Measurements from ENCODE around the gene GRIN2A. TPM values are rescaled to one million over a fixed set of nuclear protein-coding genes. Genes with fewer than 3 reads are reported as not detected.

The GRIN2A gene
- total RNA-seq, 1 experiment from 2014 or later = not detected

DNA sequence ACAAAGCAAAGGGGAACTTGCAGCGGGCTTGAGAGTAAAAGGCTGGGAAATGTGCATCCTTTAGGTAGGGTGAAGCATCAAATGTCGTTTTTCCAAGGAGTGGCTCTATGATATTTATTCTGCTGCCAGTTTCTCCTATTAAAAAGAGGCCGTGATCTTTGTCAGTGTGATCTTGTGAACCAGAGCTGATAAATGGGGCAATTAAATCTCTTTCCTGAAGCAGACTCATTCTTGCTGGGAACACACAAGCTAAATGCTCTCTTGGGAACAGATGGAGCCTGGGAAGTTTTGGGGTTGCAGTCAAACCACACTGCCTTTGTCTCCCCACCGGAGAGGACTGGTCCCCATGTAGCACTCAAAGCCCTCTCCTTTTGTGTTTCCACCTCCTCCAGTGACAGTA lies 408.9 kb downstream of the GRIN2A start:
- in situ Hi-C loops (cut with HindIII; ENCODE audit: low sequenced_read_pairs) = no loop called here
- no peak for DNase-seq (ENCODE audit: low spot score)

GRCh38 chr16:9772526-9773225 lies 409.6 kb downstream of the GRIN2A start:
- DNase-seq (ENCODE audit: low spot score) = no peak
- in situ Hi-C loops (cut with HindIII; ENCODE audit: low sequenced_read_pairs) = no loop called here

- DNase-seq (ENCODE audit: low spot score) = no peak
- in situ Hi-C loops (cut with HindIII; ENCODE audit: low sequenced_read_pairs) = no loop called here
These were observed 415.3 kb downstream of the GRIN2A start for GRCh38 chr16:9766891-9767290.

- no peak for DNase-seq (ENCODE audit: low spot score)
- in situ Hi-C loops (cut with HindIII; ENCODE audit: low sequenced_read_pairs) = no loop called here
These were observed 418.7 kb downstream of the GRIN2A start for GRCh38 chr16:9763505-9763904.

GRCh38 chr16:9761870-9762269 lies 420.4 kb downstream of the GRIN2A start:
- peak; percentile 61 for DNase-seq (ENCODE audit: low spot score)
- in situ Hi-C loops (cut with HindIII; ENCODE audit: low sequenced_read_pairs) = no loop called here

GRCh38 chr16:9757687-9758086 lies 424.5 kb downstream of the GRIN2A start:
- no peak for DNase-seq (ENCODE audit: low spot score)
- in situ Hi-C loops (cut with HindIII; ENCODE audit: low sequenced_read_pairs) = no loop called here

DNA sequence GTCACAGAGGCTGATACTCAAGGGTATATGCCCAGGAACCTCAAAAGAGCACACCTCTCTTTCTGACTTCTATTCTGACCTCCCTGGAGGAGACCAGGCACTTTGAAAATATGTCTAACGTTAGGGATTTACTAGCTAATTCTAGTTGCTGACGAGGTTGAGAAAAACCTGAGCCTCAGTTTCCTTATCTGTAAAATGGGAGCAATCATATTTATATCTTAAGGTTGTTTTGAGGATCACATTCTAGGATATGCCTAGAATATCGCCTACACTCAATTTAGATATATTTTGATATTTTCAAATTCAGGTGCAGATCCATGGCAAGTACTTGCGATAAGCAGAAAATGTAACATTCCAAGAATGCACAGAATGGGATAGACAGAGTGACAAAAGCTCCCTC lies 425.8 kb downstream of the GRIN2A start:
- no peak for DNase-seq (ENCODE audit: low spot score)
- in situ Hi-C loops (cut with HindIII; ENCODE audit: low sequenced_read_pairs) = no loop called here

- DNase-seq (ENCODE audit: low spot score) = no peak
- in situ Hi-C loops (cut with HindIII; ENCODE audit: low sequenced_read_pairs) = no loop called here
These were observed 427.1 kb downstream of the GRIN2A start for GRCh38 chr16:9755081-9755480.

- in situ Hi-C loops (cut with HindIII; ENCODE audit: low sequenced_read_pairs) = no loop called here
- DNase-seq (ENCODE audit: low spot score) = no peak
These were observed 440.5 kb downstream of the GRIN2A start for GRCh38 chr16:9741776-9742175.

DNA sequence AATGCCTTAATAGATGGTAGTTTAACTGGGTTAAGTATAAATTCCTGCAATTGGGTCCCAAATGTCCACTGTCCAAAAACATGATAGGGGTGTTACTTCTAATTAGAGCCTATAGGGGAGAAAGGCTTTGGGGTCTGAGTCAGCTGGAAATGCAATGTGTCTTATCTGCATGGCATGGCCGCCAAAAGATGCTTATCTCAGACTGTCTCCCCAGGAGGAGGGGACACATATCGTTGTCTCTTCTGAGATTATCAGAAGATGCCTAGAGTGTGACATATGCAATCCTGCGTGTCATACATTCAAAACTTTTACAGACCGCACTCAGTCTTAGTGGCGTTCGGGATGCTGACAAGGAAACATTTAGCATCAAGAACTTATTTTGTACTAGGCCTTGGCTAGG lies 442.9 kb downstream of the GRIN2A start:
- in situ Hi-C loops (cut with HindIII; ENCODE audit: low sequenced_read_pairs) = no loop called here
- no peak for DNase-seq (ENCODE audit: low spot score)

DNA sequence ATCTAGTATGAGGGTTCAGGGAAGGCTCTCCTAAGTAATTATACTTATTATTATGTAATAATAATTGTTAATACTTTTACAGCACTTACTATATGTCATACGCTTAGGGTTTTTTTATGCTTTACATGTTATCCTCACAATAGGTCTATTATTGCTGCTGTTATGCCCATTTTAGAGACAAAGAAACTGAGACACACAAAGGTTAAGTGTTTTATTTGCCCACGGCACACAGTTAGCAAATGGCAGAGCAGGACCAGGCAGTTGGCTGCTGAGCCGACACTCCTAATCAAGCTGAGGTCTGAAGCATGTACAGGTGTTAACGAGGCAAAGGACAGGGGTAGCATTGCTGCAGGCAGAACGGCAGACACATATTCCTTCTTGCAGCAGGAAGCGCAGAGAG lies 443.5 kb downstream of the GRIN2A start:
- in situ Hi-C loops (cut with HindIII; ENCODE audit: low sequenced_read_pairs) = no loop called here
- no peak for DNase-seq (ENCODE audit: low spot score)

GRCh38 chr16:9736547-9736946 lies 445.7 kb downstream of the GRIN2A start:
- DNase-seq (ENCODE audit: low spot score) = no peak
- in situ Hi-C loops (cut with HindIII; ENCODE audit: low sequenced_read_pairs) = no loop called here

DNA sequence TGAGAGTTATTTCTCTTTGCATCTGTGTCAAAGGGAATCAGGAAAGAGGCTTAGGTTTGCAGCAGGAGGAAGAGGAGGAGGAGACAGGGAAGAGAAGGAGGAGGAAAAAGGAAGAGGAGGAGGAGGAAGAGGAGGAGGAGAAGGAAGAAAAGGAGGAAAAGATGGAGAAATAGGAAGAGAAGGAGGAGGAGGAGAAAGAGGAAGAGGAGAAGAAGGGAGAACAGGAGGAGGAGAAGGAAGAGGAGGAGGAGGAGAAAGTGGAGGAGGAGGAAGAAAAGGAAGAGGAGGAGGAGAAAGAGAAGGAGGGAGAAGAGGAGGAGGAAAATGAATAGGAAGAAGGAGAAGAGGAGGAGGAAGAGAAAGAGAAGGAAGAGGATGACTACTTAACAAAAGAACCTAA lies 459.1 kb downstream of the GRIN2A start:
- DNase-seq (ENCODE audit: low spot score) = no peak
- in situ Hi-C loops (cut with HindIII; ENCODE audit: low sequenced_read_pairs) = no loop called here

- in situ Hi-C loops (cut with HindIII; ENCODE audit: low sequenced_read_pairs) = no loop called here
- DNase-seq (ENCODE audit: low spot score) = no peak
These were observed 468.3 kb downstream of the GRIN2A start for GRCh38 chr16:9713907-9714306.

DNA sequence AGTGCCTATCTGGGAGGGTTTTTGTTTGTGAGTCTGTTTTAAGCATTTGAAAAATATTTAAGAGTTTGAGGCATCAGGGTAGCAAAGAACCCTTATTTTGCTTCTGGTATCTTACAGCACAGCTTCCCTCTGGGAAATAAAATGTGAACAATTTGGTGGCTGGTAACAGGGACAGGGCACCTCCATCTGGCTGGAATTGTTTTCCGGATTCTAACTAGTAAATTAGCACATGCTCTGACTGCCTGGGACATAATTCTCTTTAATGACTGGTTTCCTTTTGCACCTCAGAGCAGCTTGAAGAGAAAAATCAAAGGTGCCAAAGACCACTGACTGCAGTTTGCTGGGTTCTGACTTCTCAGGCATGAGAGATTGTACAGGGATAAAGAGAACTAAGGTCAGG lies 469.1 kb downstream of the GRIN2A start:
- DNase-seq (ENCODE audit: low spot score) = no peak
- in situ Hi-C loops (cut with HindIII; ENCODE audit: low sequenced_read_pairs) = no loop called here

DNA sequence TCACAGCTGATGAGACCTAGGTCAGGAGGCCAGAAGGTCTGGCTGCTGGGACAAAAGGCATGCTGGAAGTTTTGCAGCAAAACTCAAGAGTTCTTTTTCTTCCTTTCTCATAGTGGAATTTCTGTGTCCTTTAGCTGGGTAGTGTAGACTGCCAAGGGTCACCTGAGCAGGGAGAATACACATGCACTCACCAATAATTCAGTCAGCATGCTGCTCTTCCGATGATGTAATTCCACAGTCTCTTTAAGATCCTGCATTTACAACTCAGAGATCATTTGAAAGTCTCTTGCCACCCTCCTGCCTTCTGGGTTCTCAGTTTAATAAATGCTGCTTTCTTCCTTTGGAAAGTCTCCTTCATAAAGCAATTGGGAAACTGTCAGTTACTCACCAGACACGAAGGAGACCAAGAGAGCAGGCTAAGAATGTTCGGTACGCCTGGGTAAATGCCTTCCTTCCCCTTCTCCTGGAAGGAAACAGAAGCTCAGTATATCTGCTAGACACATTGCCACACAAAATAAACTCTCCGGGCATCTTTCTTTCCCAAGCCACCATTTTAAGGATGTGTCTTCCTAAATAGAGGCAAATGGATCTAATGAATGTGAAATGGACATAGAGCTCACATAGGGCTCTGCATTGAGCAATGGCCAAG lies 473.1 kb downstream of the GRIN2A start:
- in situ Hi-C loops (cut with HindIII; ENCODE audit: low sequenced_read_pairs) = no loop called here

DNA sequence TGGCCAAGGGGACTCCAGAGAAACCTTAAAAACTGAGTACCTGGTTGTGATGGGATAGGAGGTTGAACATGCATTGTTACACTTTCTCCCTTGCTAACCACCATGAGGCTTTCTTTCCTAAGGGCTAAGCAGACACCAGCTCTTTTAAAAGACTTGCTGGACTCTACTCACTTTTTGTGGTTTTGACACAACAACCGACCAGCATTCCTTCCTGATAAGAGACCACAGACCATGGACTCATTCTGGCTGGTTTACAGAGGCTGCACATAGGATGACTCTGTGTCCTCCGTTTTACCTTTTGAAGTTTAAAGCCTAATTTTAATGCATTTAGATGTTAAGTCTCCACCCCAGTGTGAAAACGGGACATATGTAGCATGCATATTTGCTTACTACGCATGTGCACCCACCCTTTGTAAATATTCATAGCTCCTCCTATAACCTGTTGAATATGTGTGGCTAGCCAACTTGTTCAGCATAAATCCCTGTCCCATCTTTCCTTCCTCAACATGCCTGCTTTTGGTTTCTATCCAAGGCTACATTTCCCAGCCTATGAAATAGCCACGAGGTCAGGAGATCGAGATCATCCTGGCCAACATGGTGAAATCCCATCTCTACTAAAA lies 475.9 kb downstream of the GRIN2A start:
- no peak for DNase-seq (ENCODE audit: low spot score)
- in situ Hi-C loops (cut with HindIII; ENCODE audit: low sequenced_read_pairs) = no loop called here

More for the DNA sequence above, 473.1 kb downstream of the GRIN2A start:
- no peak for DNase-seq (ENCODE audit: low spot score)

- in situ Hi-C loops (cut with HindIII; ENCODE audit: low sequenced_read_pairs) = no loop called here
- DNase-seq (ENCODE audit: low spot score) = no peak
These were observed 478.5 kb downstream of the GRIN2A start for GRCh38 chr16:9703731-9704130.
